ENCODE measurements around the gene MCRIP1. TPM values are rescaled to one million over a fixed set of nuclear protein-coding genes. Genes with fewer than 3 reads are reported as not detected.

The MCRIP1 gene
- total and polyA plus RNA-seq, 2 of the 4 experiments (the other 2 are of a cell fraction): 56.5 to 164 TPM

GRCh38 chr17:81879121-81879520, 46.0 kb upstream of the MCRIP1 start:
- peaks cover 16% of the 10 kb centered on the region for H3K9me1 ChIP-seq (ENCODE audit: insufficient read depth, low read length)
- no peak overlapping the region for H2AFZ ChIP-seq (replicated peaks; ENCODE audit: low read length, poor library complexity)
- no peak overlapping the region for H3K4me3 ChIP-seq (ENCODE audit: insufficient read depth, low read depth, low read length)
- peak overlapping the region; percentile 5; the same call in 1 of the 2 replicates for H2BK120ac ChIP-seq (ENCODE audit: low read depth, low read length)
- peaks cover 15% of the 10 kb centered on the region for H3K36me3 ChIP-seq (ENCODE audit: control insufficient read depth, insufficient read depth, low read length)
- H3K4me1 ChIP-seq (ENCODE audit: control insufficient read depth, insufficient read depth, low read length): peaks cover 11% of the 10 kb centered on the region
- BruUV-seq (replicated peaks): TSS peak; percentile 11
- DNase-seq (no peak), ATAC-seq (ENCODE audit: low read depth) (no peak; the same call in 1 of the 2 replicates)
- no peak overlapping the region for H2BK15ac ChIP-seq (ENCODE audit: low read depth, low read length)
- CTCF ChIA-PET: no interaction called here
- H2AK5ac ChIP-seq (ENCODE audit: low read depth, low read length): peak overlapping the region; percentile 71
- intact Hi-C loops (cut with micrococcal nuclease): no loop called here
- no peaks in the 10 kb centered on the region for H3K27me3 ChIP-seq (ENCODE audit: control insufficient read depth, insufficient read depth, low read length)
- no peak overlapping the region for H3K56ac ChIP-seq (ENCODE audit: extremely low read depth, insufficient read depth, low read length)
- H3K4me2 ChIP-seq (ENCODE audit: low read depth, low read length): no peak overlapping the region
- H2AK9ac ChIP-seq (replicated peaks; ENCODE audit: low read depth, low read length, poor library complexity): peak overlapping the region; percentile 71
- H3K79me1 ChIP-seq (ENCODE audit: low read depth in 1 of 2, low read length in 2 of 2): peaks cover 18 to 47% of the 10 kb centered on the region in 2 experiments
- peak overlapping the region; percentile 74 for H3K14ac ChIP-seq (replicated peaks; ENCODE audit: low read depth, low read length)
- no peak overlapping the region for H3K9ac ChIP-seq (ENCODE audit: low read depth, low read length)
- peak overlapping the region; percentile 21 for H3K18ac ChIP-seq (ENCODE audit: low read depth, low read length)
- H4K5ac ChIP-seq (ENCODE audit: low read depth, low read length): peak overlapping the region; percentile 75
- H4K20me1 ChIP-seq (ENCODE audit: insufficient read depth, low read length): peaks cover 5% of the 10 kb centered on the region; the same call in 1 of the 2 replicates
- POLR2A ChIA-PET (ENCODE audit: unreplicated experiment): interaction anchor here (0.6 kb wide), 1 partner anchor 83 kb away, joined by 7 read pairs; no protein-coding TSS in a partner anchor
- H4K8ac ChIP-seq (ENCODE audit: low read depth in 2 of 2, low read length in 2 of 2): peak overlapping the region in 1 of 2 experiments; percentile 87; a peak in 1 of 4 replicates
- H4K91ac ChIP-seq (ENCODE audit: insufficient read depth, low read depth, low read length): peak overlapping the region; percentile 43
- H3K23ac ChIP-seq (ENCODE audit: low read depth, low read length): peak overlapping the region; percentile 5; the same call in 1 of the 2 replicates
- in situ Hi-C loops (cut with MboI; ENCODE audit: low sequenced_read_pairs): no loop called here
- peak overlapping the region; percentile 48 for H3K4ac ChIP-seq (ENCODE audit: low read depth, low read length)
- dilution Hi-C loops (cut with HindIII; ENCODE audit: low sequenced_read_pairs, unreplicated experiment): no loop called here
- peak overlapping the region; percentile 98; the same call in 1 of the 2 replicates for H3K27ac ChIP-seq (ENCODE audit: insufficient read depth, low read length)
- WGBS, 2 experiments (ENCODE audit: extremely low coverage in 2 of 2, insufficient read length in 1 of 2): 80% methylated on average over 1 of the region's 5 CpGs; no CpG with 5 or more reads in 1 of the 2 experiments
- peak overlapping the region; percentile 79 for H2BK5ac ChIP-seq (ENCODE audit: low read depth, low read length, poor library complexity, severe bottlenecking)
- no peaks in the 10 kb centered on the region for H3K9me3 ChIP-seq (ENCODE audit: control insufficient read depth, insufficient read depth, low read length)
- TF ChIP-seq, protein P1, sequence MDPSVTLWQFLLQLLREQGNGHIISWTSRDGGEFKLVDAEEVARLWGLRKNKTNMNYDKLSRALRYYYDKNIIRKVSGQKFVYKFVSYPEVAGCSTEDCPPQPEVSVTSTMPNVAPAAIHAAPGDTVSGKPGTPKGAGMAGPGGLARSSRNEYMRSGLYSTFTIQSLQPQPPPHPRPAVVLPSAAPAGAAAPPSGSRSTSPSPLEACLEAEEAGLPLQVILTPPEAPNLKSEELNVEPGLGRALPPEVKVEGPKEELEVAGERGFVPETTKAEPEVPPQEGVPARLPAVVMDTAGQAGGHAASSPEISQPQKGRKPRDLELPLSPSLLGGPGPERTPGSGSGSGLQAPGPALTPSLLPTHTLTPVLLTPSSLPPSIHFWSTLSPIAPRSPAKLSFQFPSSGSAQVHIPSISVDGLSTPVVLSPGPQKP (IDR thresholded peaks at IDR 0.05; ENCODE audit: borderline replicate concordance, low read depth, low read length): no peak
- TF ChIP-seq CHD1 (IDR thresholded peaks at IDR 0.05; ENCODE audit: low read depth, low read length) (no peak), FOS (IDR thresholded peaks at IDR 0.05; ENCODE audit: low read depth, low read length) (no peak), BHLHE40 (IDR thresholded peaks at IDR 0.05; ENCODE audit: low read depth, low read length) (no peak), MAZ (IDR thresholded peaks at IDR 0.05; ENCODE audit: borderline replicate concordance, low read depth, low read length) (no peak), POLR2A (IDR thresholded peaks at IDR 0.05; ENCODE audit: low read depth, low read length) (no peak), RAD21 (IDR thresholded peaks at IDR 0.05; ENCODE audit: low read length) (no peak), SMC3 (IDR thresholded peaks at IDR 0.05; ENCODE audit: low read depth, low read length) (no peak), MAFK (IDR thresholded peaks at IDR 0.05; ENCODE audit: low read depth, low read length) (no peak), NFE2L2 (IDR thresholded peaks at IDR 0.05; ENCODE audit: low read depth, low read length) (no peak), RCOR1 (IDR thresholded peaks at IDR 0.05; ENCODE audit: insufficient replicate concordance, low read length) (no peak), MXI1 (IDR thresholded peaks at IDR 0.05; ENCODE audit: borderline replicate concordance, low read depth, low read length) (no peak), USF2 (IDR thresholded peaks at IDR 0.05; ENCODE audit: low read depth, low read length) (no peak), CEBPB (IDR thresholded peaks at IDR 0.05; ENCODE audit: low read depth, low read length) (no peak), RFX5 (IDR thresholded peaks at IDR 0.05; ENCODE audit: low read depth, low read length) (no peak)
- TF ChIP-seq, protein P2, sequence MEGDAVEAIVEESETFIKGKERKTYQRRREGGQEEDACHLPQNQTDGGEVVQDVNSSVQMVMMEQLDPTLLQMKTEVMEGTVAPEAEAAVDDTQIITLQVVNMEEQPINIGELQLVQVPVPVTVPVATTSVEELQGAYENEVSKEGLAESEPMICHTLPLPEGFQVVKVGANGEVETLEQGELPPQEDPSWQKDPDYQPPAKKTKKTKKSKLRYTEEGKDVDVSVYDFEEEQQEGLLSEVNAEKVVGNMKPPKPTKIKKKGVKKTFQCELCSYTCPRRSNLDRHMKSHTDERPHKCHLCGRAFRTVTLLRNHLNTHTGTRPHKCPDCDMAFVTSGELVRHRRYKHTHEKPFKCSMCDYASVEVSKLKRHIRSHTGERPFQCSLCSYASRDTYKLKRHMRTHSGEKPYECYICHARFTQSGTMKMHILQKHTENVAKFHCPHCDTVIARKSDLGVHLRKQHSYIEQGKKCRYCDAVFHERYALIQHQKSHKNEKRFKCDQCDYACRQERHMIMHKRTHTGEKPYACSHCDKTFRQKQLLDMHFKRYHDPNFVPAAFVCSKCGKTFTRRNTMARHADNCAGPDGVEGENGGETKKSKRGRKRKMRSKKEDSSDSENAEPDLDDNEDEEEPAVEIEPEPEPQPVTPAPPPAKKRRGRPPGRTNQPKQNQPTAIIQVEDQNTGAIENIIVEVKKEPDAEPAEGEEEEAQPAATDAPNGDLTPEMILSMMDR (conservative IDR thresholded peaks at IDR 0.05; ENCODE audit: low read depth, low read length): no peak
- H2BK20ac ChIP-seq (ENCODE audit: low read depth, low read length): no peak overlapping the region
